ENCODE results near the gene GRM4.

GRM4 gene

DNA sequence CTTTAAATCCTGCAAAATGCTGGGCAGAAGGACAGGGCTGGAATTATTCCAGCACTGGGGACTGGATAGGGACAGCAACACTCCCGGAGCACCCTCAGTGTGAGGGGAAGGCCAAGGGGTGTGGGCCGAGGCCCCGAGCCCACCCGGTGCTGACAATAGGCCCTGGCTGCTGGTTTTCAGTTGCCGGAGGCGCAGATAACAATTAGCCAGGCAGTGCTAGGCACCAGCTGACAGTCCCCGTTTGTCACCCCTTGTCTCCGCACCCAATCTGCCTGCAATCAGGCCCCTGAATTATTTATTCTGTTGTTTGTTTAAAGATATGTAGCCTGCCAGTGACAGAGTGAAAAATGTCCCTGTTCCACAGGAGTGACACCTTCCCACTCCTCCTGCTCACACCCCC is 120.0 kb downstream of the GRM4 start:
- Histone ChIP-seq H3K4me3 (no peak overlapping the region), H3K27ac (no peak overlapping the region)
- TF ChIP-seq, protein P1, sequence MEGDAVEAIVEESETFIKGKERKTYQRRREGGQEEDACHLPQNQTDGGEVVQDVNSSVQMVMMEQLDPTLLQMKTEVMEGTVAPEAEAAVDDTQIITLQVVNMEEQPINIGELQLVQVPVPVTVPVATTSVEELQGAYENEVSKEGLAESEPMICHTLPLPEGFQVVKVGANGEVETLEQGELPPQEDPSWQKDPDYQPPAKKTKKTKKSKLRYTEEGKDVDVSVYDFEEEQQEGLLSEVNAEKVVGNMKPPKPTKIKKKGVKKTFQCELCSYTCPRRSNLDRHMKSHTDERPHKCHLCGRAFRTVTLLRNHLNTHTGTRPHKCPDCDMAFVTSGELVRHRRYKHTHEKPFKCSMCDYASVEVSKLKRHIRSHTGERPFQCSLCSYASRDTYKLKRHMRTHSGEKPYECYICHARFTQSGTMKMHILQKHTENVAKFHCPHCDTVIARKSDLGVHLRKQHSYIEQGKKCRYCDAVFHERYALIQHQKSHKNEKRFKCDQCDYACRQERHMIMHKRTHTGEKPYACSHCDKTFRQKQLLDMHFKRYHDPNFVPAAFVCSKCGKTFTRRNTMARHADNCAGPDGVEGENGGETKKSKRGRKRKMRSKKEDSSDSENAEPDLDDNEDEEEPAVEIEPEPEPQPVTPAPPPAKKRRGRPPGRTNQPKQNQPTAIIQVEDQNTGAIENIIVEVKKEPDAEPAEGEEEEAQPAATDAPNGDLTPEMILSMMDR (IDR thresholded peaks at IDR 0.05), result no peak
- no peak for DNase-seq (ENCODE audit: low spot score)

DNA sequence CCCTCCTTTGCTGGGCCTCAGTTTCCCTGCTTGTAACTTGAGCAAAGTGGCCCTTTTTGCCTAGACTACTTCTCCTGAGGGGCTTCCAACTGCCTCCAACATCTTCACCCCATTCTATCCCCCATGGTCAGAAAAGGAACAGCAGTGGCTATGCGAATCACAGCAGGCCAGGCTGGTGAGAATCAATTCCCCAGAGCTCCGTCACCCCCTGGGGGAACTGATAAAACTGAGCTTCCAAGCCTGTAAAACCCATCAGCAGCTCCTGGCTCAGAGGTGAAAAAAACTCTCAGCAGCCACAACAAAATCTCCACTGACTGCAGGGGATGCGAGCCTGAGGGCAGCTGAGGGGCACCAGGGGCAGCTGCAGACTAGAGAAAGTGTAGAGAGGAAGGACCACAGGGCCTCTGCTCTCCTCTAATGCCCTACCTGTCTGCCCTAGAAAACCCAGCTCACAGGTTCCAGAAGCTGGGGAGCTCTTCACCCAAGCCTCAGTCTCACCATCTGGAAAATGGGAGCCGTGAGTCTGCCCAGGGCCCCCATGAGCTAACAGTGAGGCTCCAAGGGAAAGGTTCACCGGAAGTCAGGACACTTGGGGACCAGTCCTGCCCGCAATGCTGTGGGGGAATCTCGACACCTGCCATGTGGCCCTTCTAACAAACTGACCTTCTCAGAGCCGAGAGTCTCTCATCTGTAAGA is 120.6 kb downstream of the GRM4 start:
- Histone ChIP-seq H3K4me3 (no peak overlapping the region), H3K27ac (no peak overlapping the region)
- TF ChIP-seq, protein P1 (IDR thresholded peaks at IDR 0.05), result no peak
- no peak for DNase-seq (ENCODE audit: low spot score)

DNA sequence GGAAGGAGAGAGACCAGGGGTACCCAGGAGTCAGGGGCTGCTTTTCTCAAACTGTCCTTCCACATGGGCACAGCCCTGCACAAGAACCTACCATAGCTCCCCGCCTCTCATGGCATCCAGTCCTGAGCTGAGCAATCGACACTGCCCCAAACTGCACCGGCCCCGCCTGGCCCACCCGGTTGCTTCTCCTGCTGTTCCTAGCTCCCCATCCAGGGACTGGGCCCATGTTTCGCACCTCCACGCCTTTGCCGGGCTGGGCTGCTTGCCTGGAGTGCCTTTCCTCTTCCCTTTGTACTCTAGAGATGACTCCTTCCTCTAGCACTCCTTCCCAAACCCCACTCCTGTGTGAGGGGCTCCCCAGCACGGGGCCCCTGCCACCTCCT is 123.0 kb downstream of the GRM4 start:
- H3K27ac ChIP-seq, result no peak overlapping the region
- TF ChIP-seq, protein P1 (IDR thresholded peaks at IDR 0.05), result no peak
- no peak for DNase-seq (ENCODE audit: low spot score)
- H3K4me3 ChIP-seq, result no peak overlapping the region

DNA sequence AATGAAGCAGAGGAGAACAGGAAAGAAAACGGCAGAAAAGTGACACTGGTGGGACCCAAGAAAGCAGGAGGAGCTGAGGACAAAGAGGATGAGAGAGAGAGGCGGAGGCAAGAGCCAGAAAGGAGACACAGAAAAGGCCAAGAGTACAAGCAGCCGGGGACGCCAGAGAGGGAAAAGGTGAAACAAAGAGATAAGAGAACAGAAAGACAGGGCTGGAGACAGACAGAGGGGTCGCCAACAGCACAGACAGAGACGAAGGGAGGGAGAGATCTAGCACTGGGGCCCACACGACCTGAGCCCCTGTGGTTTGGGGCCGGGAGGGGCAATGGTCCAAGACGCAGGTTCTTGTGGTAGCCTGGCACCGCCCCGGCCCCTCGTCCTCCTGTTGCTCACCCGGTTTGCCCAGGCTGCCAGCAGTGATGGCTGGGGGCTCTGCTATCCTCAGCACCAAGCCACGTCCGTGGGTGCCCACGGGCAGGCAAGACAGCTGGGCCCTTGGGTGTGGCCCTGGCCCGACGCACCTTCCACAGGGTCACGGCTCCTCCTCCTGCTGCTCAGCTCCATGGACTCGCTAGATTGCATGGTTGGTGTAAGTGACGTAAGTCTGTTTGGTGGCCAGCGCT is 123.5 kb downstream of the GRM4 start:
- H3K27ac ChIP-seq, result no peak overlapping the region
- no peak for DNase-seq (ENCODE audit: low spot score)
- TF ChIP-seq, protein P1 (IDR thresholded peaks at IDR 0.05), result no peak
- no peak overlapping the region for H3K4me3 ChIP-seq

DNA sequence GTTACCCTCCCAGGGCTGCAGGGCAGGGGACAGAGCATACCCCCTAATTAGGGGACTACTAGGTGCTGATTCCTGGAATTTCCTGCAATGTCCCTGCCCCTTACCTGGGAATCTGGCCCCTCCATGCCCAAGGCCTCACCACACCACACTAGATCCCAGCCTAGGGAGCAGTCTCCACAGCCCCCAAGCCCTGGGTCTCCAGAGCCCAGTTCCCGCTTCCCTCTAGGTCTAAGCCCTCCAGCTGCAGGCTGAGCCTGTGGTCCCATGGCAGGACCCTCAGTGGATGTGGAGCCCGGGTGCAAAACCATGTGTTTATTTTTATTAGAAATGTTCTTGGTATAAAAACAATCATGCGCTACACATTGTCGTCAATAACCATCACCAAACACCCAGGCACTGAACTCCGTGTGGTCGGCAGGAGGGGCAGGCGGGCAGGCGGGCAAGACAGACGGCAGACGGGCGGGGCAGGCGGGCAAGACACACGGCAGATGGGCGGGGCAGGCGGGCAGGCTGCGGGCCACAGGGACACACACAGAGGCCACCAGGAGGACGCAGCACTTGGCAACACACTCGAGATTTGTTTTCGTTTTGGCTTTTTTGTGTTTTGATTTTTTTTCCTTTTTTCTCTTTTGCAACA is 124.2 kb downstream of the GRM4 start:
- Histone ChIP-seq H3K27ac (no peak overlapping the region), H3K4me3 (no peak overlapping the region)
- no peak for DNase-seq (ENCODE audit: low spot score)
- TF ChIP-seq, protein P1 (IDR thresholded peaks at IDR 0.05), result no peak

DNA sequence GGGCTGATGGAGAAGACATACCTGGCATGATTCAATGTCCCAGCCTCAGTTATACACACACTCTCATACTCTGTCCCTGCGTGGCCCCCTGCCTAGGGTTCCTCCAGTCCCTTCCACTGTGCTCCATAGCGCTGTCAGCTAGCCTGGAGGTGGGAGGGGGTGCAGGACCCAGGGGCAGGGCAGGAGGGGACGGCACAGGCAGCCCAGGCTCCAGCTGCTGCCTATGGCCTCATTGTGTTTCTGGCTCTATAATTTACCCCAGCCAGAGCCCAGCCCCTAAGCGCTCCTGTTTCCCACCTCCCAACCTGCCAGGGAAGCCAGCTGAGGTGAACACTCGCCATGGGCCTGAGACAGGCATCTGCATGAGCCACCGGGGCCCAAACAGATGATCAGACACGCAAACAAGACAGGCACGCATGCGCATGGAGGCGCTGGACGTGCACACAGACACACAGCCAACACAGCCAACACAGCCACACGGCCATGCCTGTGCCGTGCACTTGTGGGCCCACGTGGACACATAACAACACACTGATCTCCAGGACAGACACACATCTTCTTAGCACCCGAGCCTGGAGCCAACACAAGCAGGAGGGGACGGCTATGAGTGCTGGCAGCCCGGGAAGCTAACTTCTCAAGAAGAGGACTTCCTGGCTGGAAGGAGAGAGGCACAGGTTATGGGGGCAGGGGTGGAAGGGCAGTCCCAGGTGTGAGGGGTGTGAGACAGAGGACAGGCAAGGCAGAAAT is 124.9 kb downstream of the GRM4 start:
- no peak overlapping the region for H3K4me3 ChIP-seq
- TF ChIP-seq, protein P1 (IDR thresholded peaks at IDR 0.05), result no peak
- no peak for DNase-seq (ENCODE audit: low spot score)
- H3K27ac ChIP-seq, result no peak overlapping the region

Measured in coronary artery (tissue), 2 donors.